ENCODE measurements around the gene ANKRD55. TPM values are rescaled to one million over a fixed set of nuclear protein-coding genes. Genes with fewer than 3 reads are reported as not detected.

ANKRD55 gene
- total RNA-seq, 4 donors from 2014 or later, result 0.44 to 0.46 TPM; not detected in 2

- ATAC-seq (ENCODE audit: low FRiP score), result no peak
- DNase-seq (ENCODE audit: low spot score), result no peak
- TF ChIP-seq CTCF (IDR thresholded peaks at IDR 0.05), result no peak
Measured at GRCh38 chr5:56142614-56143372, 90.3 kb downstream of the ANKRD55 start.

GRCh38 chr5:56142233-56142613 is 90.9 kb downstream of the ANKRD55 start:
- ATAC-seq (ENCODE audit: low FRiP score) (no peak), DNase-seq (ENCODE audit: low spot score) (no peak)
- no peak for TF ChIP-seq CTCF (IDR thresholded peaks at IDR 0.05)

GRCh38 chr5:56140073-56140472 is 93.1 kb downstream of the ANKRD55 start:
- no peak for DNase-seq (ENCODE audit: low spot score)
- no peak for ATAC-seq (ENCODE audit: low FRiP score)
- TF ChIP-seq CTCF (IDR thresholded peaks at IDR 0.05), result no peak

GRCh38 chr5:56130664-56131063 is 102.5 kb downstream of the ANKRD55 start:
- DNase-seq (ENCODE audit: low spot score) (no peak), ATAC-seq (ENCODE audit: low FRiP score) (no peak)
- no peak for TF ChIP-seq CTCF (IDR thresholded peaks at IDR 0.05)

- DNase-seq (ENCODE audit: low spot score), result no peak
- TF ChIP-seq CTCF (IDR thresholded peaks at IDR 0.05), result no peak
- ATAC-seq (ENCODE audit: low FRiP score), result no peak
Measured at GRCh38 chr5:56129288-56129687, 103.8 kb downstream of the ANKRD55 start.

GRCh38 chr5:56128113-56128512 is 105.0 kb downstream of the ANKRD55 start:
- TF ChIP-seq CTCF (IDR thresholded peaks at IDR 0.05), result no peak
- DNase-seq (ENCODE audit: low spot score) (no peak), ATAC-seq (ENCODE audit: low FRiP score) (no peak)

- DNase-seq (ENCODE audit: low spot score) (no peak), ATAC-seq (ENCODE audit: low FRiP score) (no peak)
- TF ChIP-seq CTCF (IDR thresholded peaks at IDR 0.05), result no peak
Measured at GRCh38 chr5:56126487-56127179, 106.5 kb downstream of the ANKRD55 start.
